ENCODE measurements around the gene SNRPD1.

GRCh38 chr18:21669736-21670285 is 57.7 kb downstream of the SNRPD1 start:
- TF ChIP-seq EZH2phosphoT487 (IDR thresholded peaks at IDR 0.05) (no peak), CTCF (IDR thresholded peaks at IDR 0.05) (no peak), EZH2 (IDR thresholded peaks at IDR 0.05) (no peak)
